GM12878 (cell line): Measurements from ENCODE around the gene SEMA3A. TPM values are rescaled to one million over a fixed set of nuclear protein-coding genes. Genes with fewer than 3 reads are reported as not detected.

Experiments used
- ATAC-seq: fragments of 200-7000 bp; cut with Tn5 transposase; 3 replicates; pipeline ENCODE4 v1.9.1; 2020; ENCODE audit warnings: mild to moderate bottlenecking, moderate library complexity
- BruUV-seq: library from RNA; stranded (reverse); fragments of 400-500 nt; replicated peaks from 2 replicates; lab custom pipeline; 2021; lab: Mats Ljungman, UMichigan
- CTCF ChIA-PET: fragments of 300-600 bp; sonication (Branson Sonifier 250); formaldehyde crosslinking; extraction: SDS; loops from one replicate; lab custom pipeline; 2021; ENCODE audit warnings: inconsistent platforms; lab: Yijun Ruan, JAX
- POLR2A ChIA-PET: fragments of 350-600 bp; formaldehyde crosslinking; extraction: SDS; loops from one replicate; lab custom pipeline; 2021; ENCODE audit warnings: inconsistent platforms; lab: Charles Lee
- RAD21 ChIA-PET: fragments of 300-600 bp; sonication (Branson Sonifier 250); formaldehyde crosslinking; loops from one replicate; lab custom pipeline; 2023; ENCODE audit warnings: antibody characterized with exemption; ENCODE audit not compliant: unreplicated experiment; lab: Charles Lee
- SMC1A ChIA-PET: fragments of 300-600 bp; sonication (Branson Sonifier 250); formaldehyde crosslinking; loops from one replicate; lab custom pipeline; 2023; ENCODE audit not compliant: unreplicated experiment, uncharacterized antibody; lab: Charles Lee
- DNase-seq: peaks from one replicate; pipeline ENCODE4 v3.0.0-alpha.2; 2011; ENCODE audit warnings: low read depth, low spot score
- FAIRE-seq: peaks from 3 replicates; lab custom pipeline; 2011; peaks lifted over from hg19 to GRCh38; lab: Jason Lieb, UNC
- H2AFZ ChIP-seq: 2 replicates; pipeline ENCODE4 v1.6.0; 2011; ENCODE audit warnings: low read depth, low read length, control low read depth; ENCODE audit not compliant: control insufficient read depth
- H3K27ac ChIP-seq: 2 replicates; pipeline ENCODE4 v1.5.1; 2011; ENCODE audit warnings: control low read depth; ENCODE audit not compliant: control insufficient read depth, insufficient read depth
- H3K27me3 ChIP-seq, 2 experiments: replicated peaks in 1 of 2; 2 replicates each; pipeline versions ENCODE4 v1.6.0 to v1.6.1; 2011; ENCODE audit warnings: low read length in 1 of 2; ENCODE audit not compliant: control insufficient read depth in 2 of 2, insufficient read depth in 2 of 2
- H3K36me3 ChIP-seq, 2 experiments: 2 replicates each; pipeline ENCODE4 v1.5.1; 2011; ENCODE audit warnings: low read length in 1 of 2; ENCODE audit not compliant: control insufficient read depth in 2 of 2, insufficient read depth in 2 of 2
- H3K4me1 ChIP-seq: 2 replicates; pipeline ENCODE4 v1.6.1; 2011; ENCODE audit warnings: mild to moderate bottlenecking, low read length, moderate library complexity, mixed read lengths; ENCODE audit not compliant: control insufficient read depth, insufficient read depth
- H3K4me2 ChIP-seq: 2 replicates; pipeline ENCODE4 v1.6.0; 2011; ENCODE audit warnings: control low read depth; ENCODE audit not compliant: control insufficient read depth, insufficient read depth
- H3K4me3 ChIP-seq: fragments of 200-600 bp; sonication (generic); 2 replicates; pipeline ENCODE4 v1.5.1; 2016
- H3K79me2 ChIP-seq: 2 replicates; pipeline ENCODE4 v1.6.0; 2011; ENCODE audit warnings: low read length; ENCODE audit not compliant: control insufficient read depth, insufficient read depth
- H3K9ac ChIP-seq: 2 replicates; pipeline ENCODE4 v1.8.0; 2011; ENCODE audit warnings: low read length, control low read depth, mixed read lengths; ENCODE audit not compliant: control insufficient read depth, insufficient read depth
- H3K9me3 ChIP-seq: replicated peaks from 3 replicates; pipeline ENCODE4 v1.5.1; 2011; ENCODE audit warnings: mild to moderate bottlenecking, low read length; ENCODE audit not compliant: control insufficient read depth, insufficient read depth
- H4K20me1 ChIP-seq: 2 replicates; pipeline ENCODE4 v1.6.0; 2011; ENCODE audit not compliant: control insufficient read depth, insufficient read depth
- BACH1 ChIP-seq: fragments of 450-650 bp; IDR thresholded peaks from 2 replicates; pipeline ENCODE4 v1.6.1; 2017; ENCODE audit warnings: mild to moderate bottlenecking, borderline replicate concordance
- BRCA1 ChIP-seq: IDR thresholded peaks from 2 replicates; pipeline ENCODE4 v1.6.1; 2011; ENCODE audit warnings: low read depth, low read length, improper control_type of control experiment
- CEBPB ChIP-seq, 2 experiments: fragments of 150-350 bp in 1 of 2; IDR thresholded peaks; 2 replicates each; pipeline ENCODE4 v1.6.1; 2012 to 2014; ENCODE audit warnings: low read depth in 2 of 2, low read length in 2 of 2, borderline replicate concordance in 1 of 2, inconsistent platforms in 1 of 2
- CHD4 ChIP-seq: fragments of 200-600 bp; sonication (generic); IDR thresholded peaks from 2 replicates; pipeline ENCODE4 v1.6.1; 2016; ENCODE audit warnings: mild to moderate bottlenecking
- E2F4 ChIP-seq: IDR thresholded peaks from 2 replicates; pipeline ENCODE4 v1.6.1; 2012; ENCODE audit warnings: low read depth, low read length, improper control_type of control experiment
- EGR1 ChIP-seq, 2 experiments: IDR thresholded peaks; 1 replicate in 1 of 2; 2 replicates in 1 of 2; pipeline ENCODE4 v1.6.1; 2011 to 2012; ENCODE audit warnings: low read depth in 2 of 2, low read length in 2 of 2, borderline replicate concordance in 1 of 2, mild to moderate bottlenecking in 1 of 2, moderate library complexity in 1 of 2
- HDAC2 ChIP-seq: fragments of 200-600 bp; sonication (generic); IDR thresholded peaks from 2 replicates; pipeline ENCODE4 v1.6.1; 2017
- HDAC6 ChIP-seq: fragments of 200-600 bp; sonication (generic); IDR thresholded peaks from one replicate; pipeline ENCODE4 v1.8.0; 2017; ENCODE audit warnings: antibody characterized with exemption; ENCODE audit not compliant: unreplicated experiment
- JUNB ChIP-seq: IDR thresholded peaks from 2 replicates; pipeline ENCODE4 v1.6.1; 2016; ENCODE audit warnings: antibody characterized with exemption, mild to moderate bottlenecking
- MTA3 ChIP-seq: IDR thresholded peaks from 2 replicates; pipeline ENCODE4 v1.6.1; 2012; ENCODE audit warnings: low read length, inconsistent platforms, borderline replicate concordance
- MYC ChIP-seq: IDR thresholded peaks from 2 replicates; pipeline ENCODE4 v1.6.1; 2011; ENCODE audit warnings: mild to moderate bottlenecking, low read length, moderate library complexity, inconsistent platforms; ENCODE audit not compliant: insufficient read depth, insufficient replicate concordance, insufficient read length, severe bottlenecking
- NFYB ChIP-seq: IDR thresholded peaks from 2 replicates; pipeline ENCODE4 v1.6.1; 2011; ENCODE audit warnings: low read depth, mild to moderate bottlenecking, low read length, improper control_type of control experiment, moderate library complexity; ENCODE audit not compliant: insufficient read depth
- NKRF ChIP-seq: fragments of 450-650 bp; conservative IDR thresholded peaks from 2 replicates; pipeline ENCODE4 v1.6.1; 2017; ENCODE audit warnings: mild to moderate bottlenecking, moderate library complexity
- PAX5 ChIP-seq: IDR thresholded peaks from 2 replicates; pipeline ENCODE4 v1.6.1; 2011; ENCODE audit warnings: low read depth, low read length, borderline replicate concordance
- SIN3A ChIP-seq: IDR thresholded peaks from 2 replicates; pipeline ENCODE4 v1.6.1; 2012; ENCODE audit warnings: low read depth, low read length, improper control_type of control experiment
- SMAD1 ChIP-seq: fragments of 450-650 bp; IDR thresholded peaks from 2 replicates; pipeline ENCODE4 v1.6.1; 2018; ENCODE audit warnings: mild to moderate bottlenecking, low read depth; ENCODE audit not compliant: partially characterized antibody
- SPI1 ChIP-seq: IDR thresholded peaks from 2 replicates; pipeline ENCODE4 v1.6.1; 2011; ENCODE audit warnings: low read depth, mild to moderate bottlenecking, low read length, moderate library complexity, borderline replicate concordance; ENCODE audit not compliant: insufficient read depth
- SRF ChIP-seq, 2 experiments: IDR thresholded peaks; 2 replicates each; pipeline ENCODE4 v1.6.1; 2011; ENCODE audit warnings: low read depth in 2 of 2, low read length in 2 of 2, mild to moderate bottlenecking in 1 of 2, moderate library complexity in 1 of 2
- SUZ12 ChIP-seq: fragments of 200-600 bp; sonication (generic); IDR thresholded peaks from one replicate; pipeline ENCODE4 v1.6.1; 2018; ENCODE audit warnings: antibody characterized with exemption, mild to moderate bottlenecking; ENCODE audit not compliant: unreplicated experiment
- TCF12 ChIP-seq: IDR thresholded peaks from 2 replicates; pipeline ENCODE4 v1.6.1; 2011; ENCODE audit warnings: low read depth, mild to moderate bottlenecking, low read length
- WGBS: methylation state at CpG from one replicate; pipeline ENCODE4 v1.1.6; 2016; ENCODE audit warnings: low lambda C conversion rate; ENCODE audit not compliant: insufficient replicate concordance, insufficient coverage; ENCODE audit errors: missing lambda C conversion rate; 5-methylcytosine and 5-hydroxymethylcytosine counted together
- in situ Hi-C: fragments of 300-500 bp; cut with MboI; formaldehyde crosslinking; loops from 9 replicates; pipeline ENCODE4 v1.14.3; 2018; ENCODE audit warnings: mixed read lengths
- intact Hi-C: fragments of 100-400 bp; cut with micrococcal nuclease; formaldehyde crosslinking; loops from one replicate; pipeline ENCODE4 v1.14.2; 2022; ENCODE audit not compliant: unreplicated experiment
- polyA plus RNA-seq, 11 experiments: library from polyadenylated mRNA; depleted of rRNA in 4 of 11; unstranded in 6 of 11; stranded (reverse) in 5 of 11; fragments of >200 nt; fragmentation: Nextera tagmentation in 4 of 11; fragmentation: Illumina TruSeq in 1 of 11; extraction: Ambion mirVana in 4 of 11; extraction: Trizol in 1 of 11; gene quantifications; 1 replicate in 1 of 11; 2 replicates in 10 of 11; pipeline versions ENCODE4 v1.2.1 to v1.2.3, GENCODE V29; 2011 to 2016; ENCODE audit warnings: inconsistent platforms in 2 of 11, missing spikeins in 2 of 11, low read depth in 1 of 11
- total RNA-seq, 4 experiments: library from RNA; depleted of rRNA in 3 of 4; stranded (reverse); fragments of >200 nt in 3 of 4; fragmentation: Illumina TruSeq in 1 of 4; extraction: Trizol in 1 of 4; gene quantifications; 2 replicates each; pipeline versions ENCODE4 v1.2.1 to v1.2.3, GENCODE V29; 2013 to 2021
- TF ChIP-seq, protein P1 (sequence below): fragments of 450-650 bp; IDR thresholded peaks from 2 replicates; pipeline ENCODE4 v1.6.1; 2017; ENCODE audit warnings: low read depth, mild to moderate bottlenecking, moderate library complexity

SEMA3A gene
- total and polyA plus RNA-seq, 10 of the 15 experiments (the other 5 are each of a cell fraction or from before 2014, with no cell fraction given): 0.01 to 3.3 (median 0.24) TPM

DNA sequence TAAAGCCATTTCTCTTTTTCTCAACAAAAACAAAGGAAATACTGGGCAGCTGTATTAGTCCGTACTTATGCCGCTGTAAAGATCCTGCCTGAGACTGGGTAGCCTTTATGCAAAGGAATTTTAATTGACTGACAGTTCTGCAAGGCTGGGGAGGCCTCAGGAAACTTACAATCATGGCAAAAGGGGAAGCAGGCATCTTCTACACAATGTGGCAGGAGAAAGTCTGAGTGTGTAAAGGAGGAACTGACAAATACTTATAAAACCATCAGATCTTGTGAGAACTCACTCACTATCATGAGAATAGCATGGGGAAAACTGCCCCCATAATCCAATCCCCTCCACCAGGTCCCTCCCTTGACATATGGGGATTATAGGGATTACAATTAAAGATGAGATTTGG, 264.3 kb downstream of the SEMA3A start (continued):
- TF ChIP-seq SMAD1 (no peak), JUNB (no peak), HDAC6 (no peak), MYC (no peak), E2F4 (no peak), SPI1 (no peak), BRCA1 (no peak), NKRF (no peak), PAX5 (no peak)

- RAD21 ChIA-PET: no interaction called here
- peak; percentile 41 for FAIRE-seq
- BruUV-seq: no TSS peak
- TF ChIP-seq CEBPB (IDR thresholded peaks at IDR 0.05; ENCODE audit: borderline replicate concordance in 1 of 2, low read depth in 2 of 2, low read length in 2 of 2) (no peak), EGR1 (IDR thresholded peaks at IDR 0.05; ENCODE audit: borderline replicate concordance in 1 of 2, low read depth in 2 of 2, low read length in 2 of 2) (no peak), HDAC2 (no peak), SRF (IDR thresholded peaks at IDR 0.05; ENCODE audit: low read depth in 2 of 2, low read length in 2 of 2) (no peak), NFYB (no peak), BACH1 (no peak), JUNB (peak; percentile 92), CHD4 (no peak), MTA3 (no peak), SUZ12 (no peak), SIN3A (no peak), TCF12 (0 out of 2 replicates have a peak, but pooled peaks have one; percentile 38)
- TF ChIP-seq, protein P1, sequence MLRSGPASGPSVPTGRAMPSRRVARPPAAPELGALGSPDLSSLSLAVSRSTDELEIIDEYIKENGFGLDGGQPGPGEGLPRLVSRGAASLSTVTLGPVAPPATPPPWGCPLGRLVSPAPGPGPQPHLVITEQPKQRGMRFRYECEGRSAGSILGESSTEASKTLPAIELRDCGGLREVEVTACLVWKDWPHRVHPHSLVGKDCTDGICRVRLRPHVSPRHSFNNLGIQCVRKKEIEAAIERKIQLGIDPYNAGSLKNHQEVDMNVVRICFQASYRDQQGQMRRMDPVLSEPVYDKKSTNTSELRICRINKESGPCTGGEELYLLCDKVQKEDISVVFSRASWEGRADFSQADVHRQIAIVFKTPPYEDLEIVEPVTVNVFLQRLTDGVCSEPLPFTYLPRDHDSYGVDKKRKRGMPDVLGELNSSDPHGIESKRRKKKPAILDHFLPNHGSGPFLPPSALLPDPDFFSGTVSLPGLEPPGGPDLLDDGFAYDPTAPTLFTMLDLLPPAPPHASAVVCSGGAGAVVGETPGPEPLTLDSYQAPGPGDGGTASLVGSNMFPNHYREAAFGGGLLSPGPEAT: no peak
These were observed 268.7 kb downstream of the SEMA3A start for GRCh38 chr7:83925860-83926259.

More at GRCh38 chr7:83925860-83926259, 268.7 kb downstream of the SEMA3A start:
- no peaks in the 10 kb centered on the region for H3K79me2 ChIP-seq
- no peaks in the 10 kb centered on the region for H3K4me1 ChIP-seq
- H3K4me3 ChIP-seq: no peak overlapping the region
- H4K20me1 ChIP-seq: no peaks in the 10 kb centered on the region
- no peaks in the 10 kb centered on the region for H3K9me3 ChIP-seq
- DNase-seq (no peak), ATAC-seq (peak; percentile 74)
- no peak overlapping the region for H3K4me2 ChIP-seq
- in situ Hi-C loops (no loop called here), intact Hi-C loops (no loop called here)
- H3K27ac ChIP-seq: no peak overlapping the region
- H3K9ac ChIP-seq: no peak overlapping the region
- 0% methylated on average over 1 of the region's 1 CpG for WGBS
- ChIA-PET CTCF (interaction anchor here (1.2 to 1.8 kb wide), 2 partner anchors 10 kb away, joined by 10 to 11 read pairs; no protein-coding TSS in a partner anchor), POLR2A (interaction anchor here (1.1 kb wide), 1 partner anchor 90 kb away, joined by 3 read pairs; no protein-coding TSS in a partner anchor), SMC1A (interaction anchor here (1.5 kb wide), 1 partner anchor 11 kb away, joined by 8 read pairs; no protein-coding TSS in a partner anchor)
- no peaks in the 10 kb centered on the region for H3K36me3 ChIP-seq
- no peak overlapping the region for H2AFZ ChIP-seq
- H3K27me3 ChIP-seq: no peaks in the 10 kb centered on the region
